Colon (tissue), 2 donors: Measurements from ENCODE around the gene ADRA2A.

Experiments
- FAIRE-seq: peaks from 2 replicates; lab custom pipeline; 2012; peaks lifted over from hg19 to GRCh38; lab: Jason Lieb, UNC
- donor health status: control.
- donor health status: control.

The ADRA2A gene

DNA sequence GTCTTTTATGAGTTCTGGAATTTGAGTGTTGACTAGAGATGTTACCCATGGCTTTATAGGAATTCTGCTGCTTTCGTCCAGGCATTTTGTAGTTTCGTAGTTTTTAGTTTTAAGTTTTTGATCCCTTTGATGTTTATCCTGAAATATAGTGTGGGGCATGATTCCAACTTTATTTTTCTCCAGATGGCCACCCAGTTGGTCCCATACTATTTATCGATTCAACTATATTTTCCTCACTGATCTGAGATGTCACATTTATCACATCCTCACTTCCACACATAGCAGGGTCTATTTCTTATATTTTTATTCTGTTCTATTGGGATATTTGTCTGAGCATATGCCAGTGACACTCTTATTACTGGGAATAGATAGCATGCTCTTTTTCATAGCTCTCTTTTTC, 33.9 kb downstream of the ADRA2A start:
- no peak for FAIRE-seq

DNA sequence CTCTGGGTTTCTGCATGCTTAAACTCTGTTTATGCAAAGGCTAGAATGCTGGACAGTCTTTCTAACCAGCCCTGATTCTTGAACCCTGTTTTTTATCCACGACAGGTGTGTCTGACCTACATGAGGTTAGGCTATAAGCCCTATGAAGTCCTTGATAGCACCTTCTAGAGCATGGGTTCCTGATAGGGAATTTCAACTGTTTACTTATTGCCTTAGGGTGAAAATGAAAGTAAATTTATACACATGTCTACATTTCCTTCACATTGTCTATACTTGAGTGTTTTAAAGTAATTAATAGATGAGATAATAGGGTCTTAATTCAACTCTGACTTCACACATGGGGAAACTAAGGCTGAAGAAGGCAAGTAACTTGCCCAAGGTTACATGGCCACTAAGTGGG, 35.5 kb downstream of the ADRA2A start:
- no peak for FAIRE-seq

DNA sequence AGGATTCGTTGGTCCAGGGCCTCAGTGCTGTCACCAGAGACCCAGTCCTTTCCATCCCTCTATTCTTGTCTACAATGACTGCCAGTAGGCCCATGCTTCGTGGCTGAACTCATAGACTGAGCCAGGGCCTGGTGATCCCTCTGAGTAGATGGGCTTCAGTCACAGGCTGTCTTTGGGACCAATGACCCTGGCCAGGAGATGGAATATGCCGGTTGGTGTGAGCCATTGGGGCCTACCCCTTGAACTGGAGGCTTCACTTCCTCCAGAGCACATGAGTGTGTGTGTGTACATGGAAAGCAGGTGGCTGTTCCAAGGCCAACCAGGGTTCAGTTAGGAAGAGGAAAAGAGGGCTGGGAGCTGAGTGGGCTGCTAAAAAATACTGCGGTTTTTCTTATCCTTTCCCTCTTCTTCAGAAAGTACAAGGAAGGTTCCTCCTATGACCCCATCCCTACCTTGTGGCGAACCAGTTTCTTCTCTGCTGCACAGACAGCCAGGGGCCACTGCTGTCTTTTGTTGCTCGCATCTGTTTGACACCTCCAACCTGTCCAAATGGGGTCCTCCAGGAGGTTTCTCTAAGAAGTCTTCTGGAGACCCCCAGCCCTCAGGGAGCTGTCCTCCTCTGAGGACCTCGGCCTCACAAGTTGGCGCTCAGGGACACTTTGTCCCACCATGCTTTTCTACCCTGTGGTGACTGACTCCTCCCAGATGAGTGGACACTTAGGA, 36.6 kb downstream of the ADRA2A start:
- FAIRE-seq, result no peak

DNA sequence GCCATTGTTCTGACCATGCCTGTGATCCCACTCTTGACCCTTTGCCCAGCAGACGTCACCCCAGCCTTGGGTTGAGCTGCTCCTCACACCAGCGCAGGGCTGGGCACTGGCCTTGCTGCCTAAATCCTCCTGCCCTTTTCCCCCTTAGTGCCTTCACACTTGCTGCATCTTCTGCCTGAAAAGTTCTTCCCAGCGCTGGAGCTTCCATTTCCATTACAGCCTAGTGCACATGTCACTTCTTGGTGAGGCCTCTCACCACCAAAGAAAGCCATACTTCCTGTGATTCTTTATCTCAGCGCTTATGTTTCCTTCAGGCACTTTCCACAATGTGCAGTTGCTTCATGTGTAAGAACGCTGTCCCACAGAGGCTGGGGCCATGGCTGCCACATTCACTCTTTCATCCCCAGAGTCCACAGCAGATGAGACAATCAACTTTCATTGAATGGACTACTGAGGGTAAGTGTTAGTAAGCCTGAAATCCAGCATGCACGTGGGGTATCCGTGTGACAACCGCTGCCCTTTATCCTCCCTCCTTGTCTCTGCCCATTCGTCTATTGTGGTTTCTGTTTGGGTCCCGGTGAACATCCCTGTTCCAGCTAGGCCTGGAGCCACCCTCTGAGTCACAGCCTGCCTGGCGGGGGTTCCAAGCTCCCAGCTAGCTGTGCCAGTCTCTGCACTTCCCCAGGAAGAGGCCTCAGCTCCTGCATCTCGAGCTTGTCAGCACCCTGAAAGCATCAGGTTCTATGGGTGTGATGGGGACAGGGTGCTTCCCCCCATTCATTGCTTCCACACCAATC, 37.3 kb downstream of the ADRA2A start:
- no peak for FAIRE-seq

DNA sequence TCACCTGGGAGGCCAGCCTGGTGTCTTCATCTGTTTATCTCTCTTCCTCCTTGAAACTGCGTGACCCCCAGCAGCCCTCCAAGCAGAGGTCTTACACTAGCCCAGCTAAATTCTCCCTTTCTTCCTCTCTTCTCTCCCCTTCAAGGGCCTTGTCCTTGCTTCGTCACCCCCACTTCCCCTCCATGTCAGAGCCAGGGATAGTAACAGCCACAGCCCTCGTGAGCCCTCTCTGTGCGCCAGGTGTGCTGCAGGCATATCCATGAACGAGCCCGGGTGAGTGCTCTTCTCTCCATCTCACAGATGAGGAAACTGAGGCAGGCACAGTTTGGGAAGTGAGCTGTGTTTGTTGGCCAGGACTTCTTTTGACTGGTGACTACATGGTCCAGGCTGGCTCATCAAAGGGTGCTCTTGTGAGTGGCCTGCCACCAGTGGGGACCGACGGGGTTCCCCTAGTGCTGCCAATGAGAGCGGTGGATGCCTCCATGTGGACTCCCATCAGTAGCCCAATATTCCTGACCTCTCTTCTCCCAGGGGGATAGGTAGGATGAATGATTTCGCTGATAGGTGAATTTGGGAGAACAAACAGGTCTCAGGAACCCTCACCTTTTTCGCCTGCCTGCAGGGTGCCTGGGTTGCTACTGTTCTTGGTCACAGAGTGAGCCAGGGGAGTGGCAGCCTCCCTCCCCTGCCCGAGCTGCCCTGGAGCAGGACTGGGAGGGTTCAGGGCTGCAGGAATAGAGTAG, 38.1 kb downstream of the ADRA2A start:
- FAIRE-seq, result no peak

DNA sequence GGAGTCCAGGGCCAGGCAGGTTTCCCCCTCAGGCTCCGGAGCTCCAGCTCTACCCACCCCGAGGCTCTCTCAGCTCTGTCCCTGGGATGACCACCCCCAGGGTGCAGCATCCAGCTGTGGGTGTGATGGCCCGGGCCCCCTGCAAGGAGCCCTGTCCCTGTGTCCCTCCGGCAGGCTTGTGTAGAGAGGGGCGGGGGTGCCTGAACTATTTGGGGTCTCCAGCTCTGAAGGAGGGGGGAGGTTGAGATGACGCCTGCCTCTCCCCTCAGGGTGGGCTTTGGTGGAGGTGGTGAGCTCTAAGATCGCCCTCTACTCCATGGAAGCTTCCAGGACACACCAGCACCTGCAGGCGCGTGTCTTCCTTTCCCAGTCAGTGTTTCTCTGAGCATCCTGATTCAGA, 39.4 kb downstream of the ADRA2A start:
- no peak for FAIRE-seq

DNA sequence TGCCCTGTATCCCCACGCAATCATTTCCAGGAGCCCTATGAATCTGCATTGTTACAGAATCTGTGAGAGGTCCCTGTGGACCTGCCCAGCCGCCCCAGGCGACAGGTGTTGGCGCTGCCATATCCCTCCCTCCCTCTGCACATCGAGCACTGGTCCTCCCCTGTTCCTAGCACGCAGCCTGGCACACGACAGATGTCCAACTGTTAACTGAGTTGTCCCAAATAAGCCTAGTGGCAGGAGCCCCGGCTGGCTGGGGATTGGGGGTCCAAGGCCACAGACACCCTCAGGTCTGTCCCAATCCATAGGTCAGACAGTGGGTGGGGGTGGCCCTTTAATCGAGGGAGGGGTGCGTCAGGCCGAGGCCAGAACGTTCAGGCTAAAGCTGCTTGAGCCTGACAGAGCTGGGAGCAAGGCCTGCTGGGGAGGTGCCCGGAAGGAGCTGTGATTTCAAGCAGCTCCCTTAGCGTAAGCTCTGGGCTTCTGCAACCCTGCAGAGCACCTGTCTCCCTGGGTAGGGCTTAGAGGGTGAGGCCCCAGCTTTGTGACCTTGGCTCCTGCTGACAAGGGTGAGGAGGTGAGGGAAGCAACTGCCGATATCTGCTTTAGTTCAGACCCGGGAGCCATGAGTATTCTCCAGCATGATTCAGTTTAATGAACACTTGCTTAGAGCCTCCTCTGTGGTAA, 40.1 kb downstream of the ADRA2A start:
- no peak for FAIRE-seq

DNA sequence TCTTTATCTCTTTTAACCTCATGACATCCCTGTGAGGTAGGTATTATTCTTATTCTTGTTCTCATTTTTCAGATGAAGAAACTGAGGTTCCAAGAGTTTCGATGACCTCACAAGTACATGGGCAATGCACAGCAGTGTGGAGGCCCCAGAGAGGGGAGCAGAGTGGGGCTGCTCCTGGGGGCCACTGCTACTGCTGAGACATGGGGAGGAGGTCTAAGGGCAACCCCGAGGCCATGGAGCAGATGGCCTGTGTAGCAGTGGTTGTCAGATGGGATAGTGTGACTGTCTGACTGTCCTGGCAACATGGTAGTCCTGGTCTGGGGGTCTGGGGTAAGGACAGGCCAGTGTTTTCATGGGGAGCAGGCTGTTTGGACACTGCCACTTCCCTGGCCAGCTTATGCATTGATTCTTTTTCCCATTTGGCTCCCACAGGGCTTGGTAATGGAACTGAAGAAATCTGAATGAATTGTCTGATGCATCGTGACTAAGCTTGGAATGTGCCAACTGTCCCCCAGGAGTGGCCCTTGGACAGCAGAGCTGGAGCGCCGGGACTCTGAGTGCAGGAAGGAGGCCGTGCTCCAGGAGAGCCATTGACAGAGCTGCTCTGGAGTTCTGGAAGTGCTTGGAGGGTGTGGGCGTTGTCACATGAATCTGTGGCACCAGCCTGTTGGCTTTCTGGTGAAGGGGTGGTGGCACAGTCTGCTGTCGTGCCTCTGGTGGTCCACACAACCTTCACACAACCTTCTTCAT, 40.9 kb downstream of the ADRA2A start:
- no peak for FAIRE-seq

DNA sequence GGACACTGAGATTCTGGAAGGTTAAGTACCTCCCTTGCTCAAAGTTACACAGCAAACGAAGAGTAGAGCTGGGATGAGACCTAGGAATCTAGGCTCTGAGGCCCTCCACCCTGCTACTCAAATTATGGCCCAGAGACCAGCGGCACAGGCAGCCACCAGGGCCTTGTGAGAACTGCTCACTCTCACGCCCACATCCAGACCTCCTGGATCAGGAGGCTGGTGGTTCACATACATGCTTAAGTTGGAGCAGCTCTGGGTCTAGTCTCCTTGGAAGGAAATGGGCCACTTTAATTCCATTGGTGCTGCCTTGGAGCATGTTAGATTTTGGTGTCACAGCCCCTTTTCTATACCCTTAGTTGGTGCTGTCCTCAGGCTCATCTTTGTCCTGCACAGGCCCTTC, 41.9 kb downstream of the ADRA2A start:
- no peak for FAIRE-seq

DNA sequence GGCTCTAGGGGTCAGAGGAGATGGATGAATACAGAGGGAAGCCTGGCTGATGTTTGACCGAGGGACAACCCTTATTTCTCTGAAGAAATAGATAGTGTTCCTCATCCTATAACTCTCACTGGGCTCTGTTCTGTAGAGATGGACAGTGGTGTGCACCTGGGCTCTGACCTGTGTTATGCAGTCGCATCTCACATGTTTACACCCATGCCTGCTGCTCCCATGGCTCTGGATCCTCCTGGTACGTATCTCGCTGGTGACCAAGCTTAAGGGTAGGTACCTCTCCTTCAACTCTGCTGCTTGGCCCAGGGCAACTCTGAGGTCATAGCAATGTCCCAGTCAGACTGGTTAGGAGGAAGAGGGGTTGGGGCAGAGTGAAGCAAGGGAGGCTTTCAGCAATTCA, 42.8 kb downstream of the ADRA2A start:
- no peak for FAIRE-seq

DNA sequence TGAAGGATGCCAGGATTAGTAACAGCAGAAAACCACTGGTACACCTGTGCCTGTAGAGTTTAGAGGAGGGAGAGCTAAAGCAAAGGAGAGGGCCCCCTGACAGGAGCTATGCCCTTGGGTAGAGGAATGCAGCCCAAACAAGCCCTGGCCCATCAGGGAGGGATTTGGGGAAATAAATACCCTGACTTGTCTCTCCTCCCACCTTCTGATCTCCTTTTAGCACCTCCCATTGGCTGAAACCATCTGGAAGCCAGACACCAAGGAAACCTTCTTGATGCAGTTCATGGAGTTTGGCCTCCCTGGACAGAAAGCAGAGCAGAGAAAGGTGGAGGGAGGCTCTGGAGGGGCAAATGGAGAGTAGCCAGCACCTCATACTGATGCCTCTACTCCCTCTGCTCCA, 45.3 kb downstream of the ADRA2A start:
- FAIRE-seq, result no peak

DNA sequence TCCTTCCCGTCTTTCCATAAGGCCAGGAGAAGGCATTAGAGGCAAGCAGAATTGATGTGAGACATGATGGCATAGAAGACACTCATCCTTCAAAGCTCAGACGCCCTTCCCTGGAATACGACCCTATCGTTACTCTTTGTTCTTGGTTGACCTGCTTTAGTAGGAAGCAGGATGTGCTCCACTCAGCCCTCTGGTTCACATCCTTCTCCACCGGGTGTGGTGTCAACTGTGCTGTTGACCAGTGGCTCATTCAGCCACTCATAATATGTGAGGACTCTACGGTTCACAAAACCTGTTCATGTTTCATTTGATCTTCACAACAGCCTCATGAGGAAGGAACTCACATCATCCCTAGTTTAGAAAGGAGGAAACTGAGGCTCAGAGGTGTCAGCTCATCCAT, 47.1 kb downstream of the ADRA2A start:
- no peak for FAIRE-seq

DNA sequence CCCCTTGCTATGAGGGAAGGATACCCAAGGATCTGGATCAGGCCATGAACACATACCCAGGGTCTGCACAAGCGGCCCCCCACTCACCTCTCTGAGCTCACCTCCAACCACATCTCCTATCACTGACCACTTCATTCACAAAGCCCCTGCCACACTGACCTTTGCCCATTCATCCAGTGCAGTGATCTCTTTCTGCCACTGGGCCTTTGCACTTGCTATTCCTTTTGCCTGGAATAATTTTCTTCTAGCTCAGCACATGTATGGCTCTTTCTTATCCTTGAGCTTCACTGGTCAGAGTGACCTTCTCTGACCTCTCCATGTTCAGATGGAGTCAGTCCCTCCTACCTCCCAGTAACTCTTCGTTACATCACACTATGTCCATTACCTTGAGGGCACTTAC, 48.3 kb downstream of the ADRA2A start:
- no peak for FAIRE-seq

DNA sequence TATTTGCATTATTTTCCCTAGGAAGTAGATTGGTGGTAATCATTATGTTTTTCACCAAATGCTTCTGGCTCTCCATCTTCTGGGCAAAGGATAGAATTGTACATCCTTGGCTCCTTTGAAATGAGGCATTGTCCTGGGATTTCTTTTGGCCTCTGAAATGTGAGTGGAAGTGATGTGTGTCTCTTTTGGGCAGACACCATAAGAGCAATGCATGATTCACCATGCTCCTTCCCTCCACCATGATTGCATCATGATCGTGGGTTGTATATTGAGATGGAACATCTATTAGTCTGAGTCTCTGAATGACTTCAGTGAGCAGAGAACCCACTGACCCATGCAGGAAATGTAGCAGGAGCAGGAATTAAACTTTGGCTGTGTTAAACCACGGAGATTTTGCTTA, 49.2 kb downstream of the ADRA2A start:
- FAIRE-seq, result no peak

DNA sequence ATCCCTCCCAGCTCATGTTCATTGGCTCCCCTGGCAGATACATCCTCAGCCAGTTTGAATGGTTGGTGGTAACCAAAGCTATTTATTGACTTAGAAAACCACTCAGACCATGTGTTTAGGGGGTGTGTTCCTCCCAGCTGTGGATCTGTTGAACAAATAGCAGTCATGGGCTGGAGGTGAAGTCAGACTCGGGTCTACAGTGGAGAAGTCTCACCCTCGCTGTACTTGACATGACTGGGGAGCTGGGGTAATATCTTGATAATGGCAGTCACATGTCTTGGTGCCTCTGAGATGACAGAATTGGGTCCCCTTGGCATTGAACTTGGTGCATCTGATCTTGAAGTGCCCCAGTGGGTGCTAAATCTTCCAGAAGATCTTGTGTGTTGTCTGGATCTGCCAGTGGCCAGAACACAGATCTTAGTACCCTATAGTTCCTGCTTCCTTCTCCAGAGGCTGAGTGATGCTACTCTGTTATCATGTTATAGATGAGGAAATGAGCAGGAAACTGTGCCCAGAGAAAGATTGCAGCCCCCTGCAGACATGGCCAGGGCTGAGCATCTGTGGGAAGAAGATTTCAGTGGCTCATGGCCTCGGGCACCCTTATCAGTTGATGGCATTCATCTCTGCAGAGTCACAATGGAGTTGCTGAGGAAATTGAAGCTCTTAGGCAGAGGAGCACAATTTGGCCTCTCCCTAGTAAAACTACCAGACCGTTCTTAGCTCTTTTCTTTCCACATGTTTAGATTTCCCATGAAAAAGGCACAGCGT, 50.4 kb downstream of the ADRA2A start:
- no peak for FAIRE-seq

DNA sequence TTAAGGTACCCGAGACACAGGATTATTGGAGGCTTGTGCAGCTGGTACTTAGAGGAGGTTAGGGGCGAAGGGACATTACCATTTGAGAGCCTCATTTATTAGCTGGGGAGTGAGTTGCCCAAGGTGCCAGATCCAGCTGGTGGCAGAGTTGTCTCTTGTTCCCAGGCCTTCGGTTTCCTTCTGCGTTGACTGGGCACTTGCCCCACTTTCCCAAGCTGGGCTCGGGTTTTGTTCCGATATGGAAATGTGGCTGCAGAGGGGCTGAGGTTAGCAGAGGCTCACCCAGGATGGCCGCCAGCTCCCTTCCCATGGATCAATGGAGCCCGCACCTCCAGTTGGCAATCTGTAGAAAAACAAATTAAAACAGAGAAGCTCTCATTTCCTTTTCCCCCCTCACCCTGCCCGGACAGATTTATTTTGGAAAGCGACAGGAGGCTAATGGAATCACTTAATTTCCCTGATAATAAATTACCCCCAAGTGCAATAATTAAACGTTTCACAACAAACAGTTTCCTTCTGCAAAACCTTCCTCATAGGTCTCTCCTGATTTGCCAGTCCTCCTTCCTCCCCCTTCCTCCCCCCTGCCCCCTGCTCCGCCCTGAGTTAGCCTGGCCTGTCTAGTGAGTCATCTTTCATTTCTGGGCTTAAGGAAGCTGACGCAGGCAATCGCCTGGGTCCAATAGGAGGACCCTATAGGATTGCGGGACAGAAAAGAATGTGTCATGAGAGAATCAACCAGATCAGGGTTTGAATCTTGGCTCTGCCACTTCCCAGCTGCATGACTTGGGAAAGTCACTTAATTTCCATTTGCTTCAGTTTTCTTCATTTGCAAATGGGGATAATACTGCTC, 51.7 kb downstream of the ADRA2A start:
- FAIRE-seq, result no peak

DNA sequence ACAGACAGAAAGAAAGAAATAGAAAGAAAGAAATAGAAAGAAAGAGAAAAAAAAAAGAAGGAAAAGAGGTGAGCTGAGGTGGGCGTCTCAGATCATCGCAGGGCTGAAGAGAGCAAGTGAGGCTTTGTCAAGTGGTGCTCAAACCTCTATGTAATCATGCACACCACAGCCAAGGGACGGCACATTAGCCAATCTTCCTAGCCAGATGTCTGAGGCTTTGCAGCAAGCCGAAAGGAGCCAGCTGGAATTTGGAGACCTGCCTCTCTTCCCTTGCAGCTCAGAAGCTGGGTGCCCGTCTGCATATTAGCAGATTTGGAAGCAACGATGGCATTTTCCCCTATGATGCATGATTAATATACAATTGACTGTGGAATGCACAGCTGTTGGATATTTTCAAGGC, 52.5 kb downstream of the ADRA2A start:
- FAIRE-seq, result no peak

DNA sequence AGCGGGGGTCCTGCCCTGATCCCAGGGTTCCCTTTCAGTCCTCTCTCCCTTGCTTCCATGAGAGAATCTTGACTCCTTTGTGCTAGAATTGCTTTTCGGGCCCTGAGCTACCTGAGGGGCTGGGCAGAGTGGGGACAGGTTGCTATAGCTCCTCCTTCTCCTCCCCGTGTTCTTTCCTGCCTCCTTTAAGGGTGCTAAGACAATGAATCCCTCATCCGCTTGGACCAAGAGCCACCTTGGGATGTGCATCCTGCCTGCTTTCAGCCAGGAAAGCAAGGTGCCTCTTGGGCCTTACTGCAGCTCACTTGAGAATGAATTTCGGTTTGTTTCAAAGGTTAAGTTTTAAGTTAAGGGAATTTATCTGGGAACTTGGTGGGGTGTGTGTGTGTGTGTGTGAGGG, 53.6 kb downstream of the ADRA2A start:
- FAIRE-seq, result no peak
